Left lobe of liver (tissue), 2 donors: Measurements from ENCODE around the gene GPHN. TPM values are rescaled to one million over a fixed set of nuclear protein-coding genes. Genes with fewer than 3 reads are reported as not detected.

Experiments used
- ATAC-seq: fragments of 200-7000 bp; cut with Tn5 transposase; one replicate; pipeline ENCODE4 v1.9.1; 2020; ENCODE audit warnings: mild to moderate bottlenecking, moderate library complexity
- DNase-seq: peaks from one replicate; pipeline ENCODE4 v3.0.0-alpha.2; 2020; ENCODE audit warnings: low spot score
- total RNA-seq: library from RNA; stranded (reverse); gene quantifications from one replicate; pipeline ENCODE4 v1.2.1, GENCODE V29; 2021
- donor health status: DM: no; HTN: no; CAD: no; lungs with moderate emphysema.
- donor health status: DM: no; HTN: yes; CAD: no.

GPHN gene
- total RNA-seq, 1 donor from 2014 or later, result 43.0 TPM

DNA sequence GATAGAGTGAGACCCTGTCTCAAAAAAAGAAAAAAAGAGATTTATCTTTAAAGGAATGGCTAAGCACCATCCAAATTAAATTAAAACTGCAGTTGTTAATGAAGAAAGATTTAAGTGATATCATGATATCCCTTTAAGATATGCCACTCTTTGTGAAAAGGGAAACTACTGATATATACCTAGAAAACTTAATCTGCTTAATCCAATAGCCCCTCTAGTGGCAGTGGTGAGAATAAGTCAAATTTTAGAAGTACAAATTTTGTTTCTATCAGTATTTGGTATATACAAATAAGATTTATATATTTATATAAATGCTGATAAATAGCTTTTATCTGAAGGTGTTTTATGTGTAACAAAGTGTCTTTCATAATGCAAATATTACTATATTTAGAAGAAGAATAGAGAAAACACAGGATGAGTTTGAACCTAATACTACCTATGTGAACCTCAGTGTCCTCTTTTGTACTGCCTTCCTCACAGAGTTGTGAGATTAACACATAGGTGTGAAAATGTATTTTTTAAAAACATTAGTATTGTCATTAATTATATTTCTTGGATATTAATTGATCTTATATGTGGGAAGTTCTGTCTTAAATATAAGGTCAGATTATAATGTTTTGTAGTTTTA, 629.9 kb downstream of the GPHN start:
- ATAC-seq (peak; percentile 63), DNase-seq (no peak)

DNA sequence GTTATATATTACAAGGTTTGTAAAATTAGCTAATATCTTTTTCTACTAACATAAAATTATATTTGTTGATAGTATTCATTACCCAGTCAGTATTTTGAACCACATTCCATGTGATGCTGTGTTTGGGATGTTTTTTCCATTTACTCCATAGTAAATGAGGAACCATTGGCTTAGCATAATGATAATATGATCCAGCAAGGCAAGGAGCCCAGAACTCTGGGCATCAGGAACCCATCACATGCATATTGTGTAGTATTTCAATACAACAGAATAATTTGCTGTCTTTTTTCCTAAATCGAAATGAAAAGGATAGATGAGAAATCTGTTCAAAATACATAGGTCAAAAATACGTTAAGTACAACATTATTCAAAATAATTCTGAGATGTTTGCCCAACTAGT, 632.6 kb downstream of the GPHN start:
- no peak for ATAC-seq

DNA sequence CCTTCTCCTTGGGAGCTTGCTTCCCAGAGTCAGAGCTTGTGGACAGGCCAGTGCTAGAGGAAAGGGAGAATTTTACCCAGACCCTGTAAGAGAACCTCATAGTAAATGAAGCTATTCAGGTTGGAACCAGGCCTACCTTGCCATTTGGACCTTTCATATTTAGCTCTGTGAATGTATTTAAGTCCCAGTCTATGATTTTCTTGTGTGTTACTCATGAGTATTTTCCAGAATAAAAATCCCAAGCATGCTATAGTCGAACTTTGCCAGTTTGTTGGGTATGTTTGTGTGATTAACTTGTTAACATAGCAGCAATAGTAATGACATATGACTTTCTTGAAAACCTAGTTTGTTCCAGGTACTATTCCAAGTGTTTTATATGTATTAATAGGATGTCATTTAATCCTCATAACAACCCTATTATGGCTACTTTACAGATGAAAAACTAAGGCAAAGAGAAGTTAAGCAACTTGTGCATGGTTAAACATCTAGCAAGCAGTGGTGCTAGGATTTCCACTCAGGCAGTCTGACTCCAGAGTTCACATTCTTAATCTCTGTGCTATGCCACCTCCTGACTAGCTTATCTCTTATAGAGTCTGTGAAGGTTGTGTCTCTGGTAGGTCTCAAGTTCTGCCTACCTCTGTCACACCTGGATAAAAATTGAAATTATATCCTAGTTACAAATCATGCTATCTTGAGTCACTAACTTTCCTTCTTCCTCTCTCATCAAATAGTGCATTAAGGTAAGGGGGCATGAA, 633.4 kb downstream of the GPHN start:
- ATAC-seq (no peak), DNase-seq (no peak)

More for the DNA sequence above, 632.6 kb downstream of the GPHN start:
- no peak for DNase-seq

DNA sequence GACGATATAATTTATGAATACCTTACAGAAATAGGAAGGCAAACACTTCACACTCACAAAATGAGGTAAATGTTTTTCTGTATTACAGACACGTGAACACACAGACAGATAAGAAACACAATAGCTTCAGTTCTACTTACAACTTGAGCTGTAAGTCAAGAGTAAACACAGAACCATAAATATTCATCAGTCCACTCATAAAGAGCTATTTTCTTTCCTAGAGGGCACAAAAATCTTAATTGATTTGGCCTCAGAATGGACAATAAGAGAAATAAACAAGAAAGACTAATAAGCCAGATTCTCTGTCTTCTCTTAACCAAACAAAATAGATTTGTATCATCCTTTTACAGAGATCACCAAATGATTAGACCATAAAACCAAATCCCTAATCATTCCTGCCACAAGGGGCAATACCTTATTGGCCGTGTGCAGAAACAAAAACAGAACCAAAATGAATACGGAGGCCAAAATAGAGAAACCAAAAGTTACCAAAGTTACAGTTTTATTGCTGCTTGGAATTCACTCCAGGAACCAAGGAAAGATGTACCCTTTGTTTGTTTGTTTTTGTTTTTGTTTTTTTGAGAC, 643.2 kb downstream of the GPHN start:
- ATAC-seq (no peak), DNase-seq (no peak)

DNA sequence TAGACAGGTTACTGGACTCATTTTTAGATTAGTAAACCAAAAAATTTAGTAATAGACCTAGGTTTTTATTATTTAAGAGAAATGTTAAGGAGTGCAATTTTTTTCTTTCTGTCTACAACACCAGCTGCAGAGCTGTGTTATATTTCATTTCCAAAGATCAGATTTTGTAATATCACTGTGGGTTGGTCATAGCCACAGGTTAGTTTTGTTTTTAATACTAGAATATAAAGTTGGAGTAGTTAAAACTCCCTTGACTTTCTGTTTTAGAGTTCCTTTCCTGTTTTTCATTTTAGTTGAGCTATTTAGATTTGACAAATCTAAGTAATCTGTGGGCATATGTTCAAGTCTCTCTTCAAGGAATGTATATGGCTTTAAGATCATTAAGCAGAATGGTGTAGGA, 650.6 kb downstream of the GPHN start:
- DNase-seq, result no peak
- ATAC-seq, result no peak

DNA sequence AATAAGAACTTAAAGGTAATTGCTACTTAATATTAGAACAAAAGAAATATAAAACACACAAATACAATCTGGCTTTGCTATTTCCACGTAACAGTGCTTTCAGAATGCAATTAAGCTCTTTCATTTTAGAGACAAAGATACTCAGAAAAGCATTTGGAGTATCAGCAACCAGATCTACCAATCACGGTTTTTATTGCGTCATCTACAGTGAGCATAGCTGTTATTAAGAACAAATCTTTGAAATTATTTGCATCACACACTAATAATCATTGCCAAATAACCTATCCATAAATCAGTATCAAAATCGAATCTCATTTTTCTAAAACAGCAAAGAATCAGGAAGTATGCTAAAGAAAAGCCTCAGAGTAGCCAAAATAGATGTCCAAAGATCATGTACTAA, 654.4 kb downstream of the GPHN start:
- DNase-seq (no peak), ATAC-seq (no peak)

DNA sequence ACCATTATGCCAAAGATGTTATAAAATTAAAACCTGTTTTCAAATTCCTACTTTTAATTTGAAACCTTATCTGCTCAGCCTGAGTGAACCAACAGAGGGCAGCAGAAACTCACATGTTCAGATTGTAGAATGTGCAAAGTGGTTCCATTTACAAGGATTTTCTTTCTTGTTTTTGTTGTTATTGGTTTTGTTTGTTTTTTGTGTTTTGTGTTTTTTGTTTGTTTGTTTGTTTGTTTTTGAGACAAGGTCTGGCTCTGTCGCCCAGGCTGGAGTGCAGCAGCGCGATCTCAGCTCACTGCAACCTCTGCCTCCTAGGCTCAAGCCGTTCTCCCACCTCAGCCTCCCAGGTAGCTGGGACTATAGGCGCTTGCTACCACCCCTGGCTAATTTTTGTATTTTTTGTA, 658.5 kb downstream of the GPHN start:
- ATAC-seq (peak; percentile 77), DNase-seq (no peak)

DNA sequence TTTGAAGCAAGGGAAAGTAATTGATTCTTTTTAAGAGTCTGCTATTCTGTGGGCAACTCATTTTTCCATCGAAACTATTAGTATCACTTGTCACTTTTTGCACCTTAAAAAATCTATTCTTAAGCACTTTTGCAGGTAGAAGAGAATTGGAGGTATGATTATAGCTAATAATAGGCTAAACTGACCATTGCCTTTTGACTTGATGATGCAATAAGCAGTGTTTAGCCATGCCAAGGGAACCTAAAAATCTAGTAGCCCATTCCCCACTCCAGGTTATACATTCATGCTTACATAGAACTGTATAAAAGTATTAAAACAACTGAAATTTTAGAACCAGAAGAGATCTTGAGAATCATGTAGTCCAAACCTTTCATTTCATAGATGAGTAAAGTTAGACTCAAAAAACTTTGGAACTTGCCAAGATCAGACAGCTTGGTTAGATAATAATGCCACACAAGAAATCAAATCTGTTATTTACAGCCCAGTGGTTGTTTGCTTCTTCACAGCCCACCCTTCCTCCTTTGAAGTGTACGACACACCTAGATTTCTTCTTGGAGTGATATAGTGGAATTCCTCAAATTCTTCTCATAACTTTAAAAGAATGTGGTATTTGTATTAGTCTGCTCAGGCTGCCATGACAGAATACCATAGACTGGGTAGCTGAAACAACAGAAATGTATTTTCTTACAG, 659.6 kb downstream of the GPHN start:
- no peak for ATAC-seq
- DNase-seq, result no peak

DNA sequence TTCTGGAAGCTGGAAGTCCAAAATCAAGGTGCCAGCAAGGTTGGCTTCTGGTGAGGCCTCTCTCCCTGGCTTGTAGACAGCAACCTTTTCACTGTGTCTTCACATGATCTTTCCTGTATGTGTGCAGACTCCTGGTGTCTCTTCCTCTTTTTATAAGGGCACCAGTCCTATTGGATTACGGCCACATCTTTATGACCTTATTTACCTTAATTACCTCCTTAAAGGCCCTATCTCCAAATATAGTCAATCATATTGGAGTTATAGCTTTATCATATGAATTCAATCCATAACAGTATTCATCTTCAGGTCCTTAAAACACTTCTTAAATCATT, 660.1 kb downstream of the GPHN start:
- DNase-seq, result no peak
- no peak for ATAC-seq

DNA sequence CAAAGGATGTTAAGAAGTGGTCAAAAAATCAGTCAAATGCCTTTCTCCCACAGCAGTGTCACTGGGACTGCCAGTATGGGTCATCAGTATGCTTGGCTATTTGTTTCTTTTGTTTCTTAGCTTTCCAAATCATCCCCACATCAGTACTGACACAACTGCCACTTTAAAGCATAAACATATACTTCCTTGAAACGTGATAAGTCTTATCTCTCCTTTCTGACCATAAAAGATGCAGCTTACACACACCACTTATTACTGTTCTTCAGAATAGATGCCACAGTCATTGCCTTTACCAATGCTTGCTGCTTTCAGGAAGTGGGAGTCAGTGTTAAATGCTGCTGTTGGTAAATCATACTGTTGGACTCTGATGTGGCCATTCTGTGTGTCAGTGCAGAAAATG, 662.7 kb downstream of the GPHN start:
- DNase-seq (no peak), ATAC-seq (no peak)

DNA sequence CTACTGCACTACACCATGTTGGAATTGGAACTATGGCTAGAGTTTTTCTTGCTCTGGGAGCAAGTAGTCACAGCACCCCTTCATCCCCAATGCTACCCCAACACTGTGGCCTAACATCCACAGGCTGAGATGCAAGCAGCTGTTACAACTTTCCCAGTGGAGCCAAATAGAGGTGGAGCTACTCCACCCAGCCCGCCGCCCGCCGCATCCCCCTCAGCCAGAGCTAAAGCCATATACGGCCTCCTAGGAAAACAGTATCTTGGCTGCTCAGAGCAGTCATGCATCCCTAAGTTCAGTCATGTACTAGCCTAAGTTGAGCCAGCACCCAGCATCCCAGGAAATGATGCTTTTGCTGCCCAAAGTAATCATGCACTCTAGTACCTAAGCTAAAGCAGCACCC, 664.1 kb downstream of the GPHN start:
- ATAC-seq (no peak), DNase-seq (no peak)

DNA sequence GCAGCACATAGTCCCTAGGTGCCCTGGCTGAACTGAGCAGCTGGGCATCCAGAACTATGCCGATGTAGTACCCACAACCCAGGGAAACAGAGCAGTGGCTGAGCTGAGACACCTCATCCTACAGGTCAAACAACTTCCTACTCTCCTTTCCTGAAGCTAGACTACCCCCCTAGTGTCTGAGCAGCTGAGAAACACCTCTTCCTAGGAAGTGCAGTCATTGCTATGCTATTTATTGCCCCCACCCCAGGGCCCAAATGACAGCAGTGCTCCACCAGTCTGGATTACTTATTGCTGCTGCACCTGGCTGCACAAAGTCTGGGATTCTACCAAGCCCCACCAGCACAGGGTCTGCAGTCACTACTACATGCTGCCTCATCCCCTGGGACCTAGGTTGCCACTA, 664.6 kb downstream of the GPHN start:
- peak; percentile 14 for ATAC-seq
- DNase-seq, result no peak

DNA sequence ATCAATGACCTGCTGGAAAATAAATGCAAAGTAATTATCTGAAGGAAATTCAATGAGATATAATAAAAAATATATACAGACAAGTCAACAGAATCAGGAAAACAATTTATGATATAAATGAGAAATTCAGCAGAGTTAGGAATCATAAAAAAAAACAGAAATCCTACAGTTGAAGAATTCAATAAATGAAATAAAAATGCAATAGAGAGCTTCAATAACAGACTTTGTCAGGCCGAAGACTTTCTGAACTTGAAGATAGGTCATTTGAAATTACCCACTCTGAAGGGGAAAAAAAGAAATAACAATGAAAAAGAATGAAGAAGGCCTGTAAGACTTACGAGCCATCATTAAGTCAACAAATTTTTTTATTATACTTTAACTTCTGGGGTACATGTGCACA, 665.8 kb downstream of the GPHN start:
- ATAC-seq (no peak), DNase-seq (no peak)

DNA sequence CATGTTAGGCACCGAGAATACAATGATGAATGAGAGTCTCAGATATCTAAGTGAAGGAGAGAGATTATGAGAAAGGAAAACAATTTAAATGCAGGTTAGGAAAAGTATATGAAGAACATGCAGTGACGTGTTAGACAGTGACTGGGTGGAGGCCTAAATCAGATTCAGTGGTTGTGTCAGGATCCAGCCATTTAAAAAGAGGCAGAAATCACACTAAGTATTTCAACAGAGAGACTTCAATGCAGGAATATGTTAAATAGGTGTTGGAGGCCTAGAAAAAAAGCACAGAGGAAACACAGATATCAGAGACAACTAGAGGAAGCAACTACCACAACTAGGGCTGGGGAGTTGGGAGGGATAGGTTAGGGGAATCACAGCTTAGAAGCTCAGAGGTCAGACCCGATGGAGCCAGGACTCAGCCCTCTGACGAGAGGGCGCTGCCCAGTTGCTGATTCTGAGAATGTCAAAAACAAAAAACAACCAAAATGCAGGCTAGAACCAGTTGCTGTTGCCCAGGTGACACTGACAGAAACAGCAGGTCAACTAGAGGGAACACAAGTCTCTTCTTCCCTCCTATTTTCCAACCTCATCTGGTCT, 678.3 kb downstream of the GPHN start:
- ATAC-seq (peak; percentile 53), DNase-seq (no peak)

DNA sequence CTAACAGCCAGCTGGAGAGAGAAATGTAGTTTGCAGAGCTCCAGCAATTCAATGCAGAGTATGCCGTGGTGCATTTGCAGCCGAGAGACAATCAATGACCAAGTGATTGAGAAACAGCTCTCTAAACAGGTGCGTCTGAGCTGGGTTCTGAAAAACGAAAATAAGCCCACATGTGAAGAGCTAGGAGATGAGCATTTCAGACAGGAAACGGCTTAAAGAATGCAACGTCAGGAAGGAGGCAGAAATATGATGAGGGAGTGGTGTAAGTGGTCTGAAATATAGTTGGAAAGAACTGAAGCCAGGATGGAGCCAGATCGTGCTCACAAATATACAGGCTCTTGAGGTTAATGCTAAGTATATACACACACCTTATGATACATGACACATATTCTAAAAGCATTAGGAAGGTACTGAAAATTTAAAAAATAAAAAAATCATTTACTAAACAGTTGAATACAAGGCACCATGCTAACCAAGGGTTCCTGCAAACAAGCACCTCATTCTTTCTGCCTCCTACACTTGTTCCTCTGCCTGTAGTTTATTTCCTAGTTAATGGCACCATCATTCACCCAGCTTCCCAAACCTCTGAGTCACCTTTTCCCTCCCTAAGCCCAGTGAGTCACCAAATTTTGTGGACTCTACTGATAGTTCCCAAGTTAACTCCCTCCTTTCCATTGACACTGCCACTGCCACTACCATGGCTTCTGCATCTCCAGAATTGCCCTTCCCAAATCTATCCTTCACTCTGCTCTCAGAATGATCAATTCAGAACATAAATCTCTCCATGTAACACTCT, 679.0 kb downstream of the GPHN start:
- peak; percentile 65 for ATAC-seq

DNA sequence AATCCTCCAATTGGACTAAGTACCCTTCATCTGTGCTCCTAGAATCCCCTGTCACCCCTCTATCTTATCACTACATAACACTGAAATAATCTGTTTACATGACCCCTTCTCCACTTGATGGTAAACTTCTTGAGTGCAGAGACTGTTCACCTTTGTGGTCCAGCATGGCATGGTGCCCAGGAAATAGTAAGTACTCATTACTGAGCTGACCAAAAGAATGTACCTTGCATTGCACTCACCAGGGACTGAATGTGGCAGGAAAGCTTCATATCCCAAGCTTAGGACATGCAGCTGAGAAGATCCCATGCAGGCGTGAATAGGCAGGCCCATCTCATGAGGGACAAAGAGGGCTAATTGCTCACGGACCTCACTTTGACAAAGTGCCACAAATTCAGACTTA, 679.9 kb downstream of the GPHN start:
- DNase-seq, result no peak
- no peak for ATAC-seq

More for the DNA sequence above, 679.0 kb downstream of the GPHN start:
- no peak for DNase-seq

DNA sequence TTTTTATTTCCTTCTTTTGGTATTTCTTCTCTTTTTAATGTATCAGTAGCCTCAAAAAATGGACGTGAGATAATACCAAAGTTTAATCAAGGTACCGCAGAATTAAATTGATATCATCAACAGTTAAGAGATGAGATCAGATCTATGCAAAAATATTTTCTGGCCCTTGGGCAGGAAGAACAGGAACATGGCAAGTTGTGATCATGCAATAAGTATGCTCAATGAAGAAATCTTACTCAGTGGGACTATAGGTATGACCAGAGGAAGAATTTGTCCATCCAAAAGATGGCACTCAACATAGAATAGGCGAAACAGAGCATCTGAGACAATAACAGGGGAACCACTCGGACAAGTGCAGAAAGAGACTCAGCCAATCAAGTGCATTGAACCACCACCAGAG, 680.4 kb downstream of the GPHN start:
- DNase-seq (no peak), ATAC-seq (no peak)

DNA sequence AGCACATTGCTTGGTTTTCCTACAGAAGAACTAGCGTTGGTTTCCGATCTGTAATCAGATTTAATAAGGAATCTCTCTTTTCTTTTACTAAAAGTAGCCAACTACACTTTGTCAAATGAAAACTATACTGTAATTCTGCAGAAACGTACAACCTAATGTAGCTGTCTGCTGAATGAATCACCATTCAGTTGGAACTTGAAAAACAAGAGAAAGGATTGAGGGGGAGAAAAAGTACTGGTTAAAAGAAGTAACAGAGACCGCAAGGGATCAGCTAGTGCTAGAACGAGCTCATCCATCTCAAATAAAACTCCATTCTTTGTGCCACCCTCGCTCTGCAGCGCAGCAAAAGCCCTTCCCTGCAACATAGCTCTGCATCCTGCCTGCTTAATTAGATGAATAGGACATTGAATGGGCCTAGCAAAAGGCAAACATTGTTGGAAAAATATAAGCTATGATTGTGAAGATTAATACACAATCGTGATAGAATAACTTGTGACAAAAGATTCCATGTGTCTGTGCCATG, 683.9 kb downstream of the GPHN start:
- ATAC-seq (no peak), DNase-seq (no peak)

DNA sequence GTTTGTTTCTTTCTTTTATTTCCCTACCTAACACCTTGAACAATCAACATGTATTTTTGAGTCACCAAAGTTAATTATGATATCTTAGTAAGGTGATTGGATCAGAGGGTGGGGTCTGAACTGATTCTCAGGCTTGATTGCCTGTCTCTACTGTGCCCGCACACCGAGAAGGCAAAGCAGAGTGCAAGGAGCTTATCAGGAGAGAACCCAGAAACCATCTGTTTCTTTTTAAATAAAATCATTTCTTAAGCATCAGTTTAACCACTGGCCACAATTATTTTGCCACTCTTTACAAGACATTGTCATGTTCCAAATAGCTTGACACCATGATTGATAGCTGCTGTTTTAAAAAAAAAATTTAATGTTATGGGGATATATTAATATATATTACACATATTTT, 684.4 kb downstream of the GPHN start:
- ATAC-seq, result no peak

DNA sequence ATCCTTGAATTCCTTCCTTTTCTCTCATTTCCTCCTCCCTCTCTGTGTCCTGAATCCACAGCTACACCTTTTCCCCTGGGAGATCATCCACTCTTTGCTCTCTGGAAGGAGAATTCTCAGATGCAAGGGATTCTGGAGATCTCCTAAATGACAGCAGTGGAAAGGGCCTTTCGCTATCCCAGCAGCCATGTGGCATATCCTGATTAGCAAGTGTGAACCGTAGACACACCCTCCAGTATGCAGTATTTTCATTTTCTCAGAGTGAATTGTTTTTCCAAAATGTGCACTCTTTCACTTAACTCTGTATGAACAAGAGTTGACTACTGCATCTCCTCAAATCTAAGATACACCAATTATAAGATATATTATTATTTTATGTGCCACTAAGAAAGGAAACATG, 687.3 kb downstream of the GPHN start:
- no peak for DNase-seq
- no peak for ATAC-seq

More for the DNA sequence above, 684.4 kb downstream of the GPHN start:
- no peak for DNase-seq
